ENCODE results near the gene NPL. TPM values are rescaled to one million over a fixed set of nuclear protein-coding genes. Genes with fewer than 3 reads are reported as not detected.

The NPL gene
- total and polyA plus RNA-seq, 12 donors: 4.8 to 31.7 (median 21.2) TPM

- Histone ChIP-seq H3K9me3 (replicated peaks in 1 of 3) (no peaks in the 10 kb centered on the region), H3K36me3 (replicated peaks in 1 of 2) (no peaks in the 10 kb centered on the region), H3K27me3 (no peaks in the 10 kb centered on the region), H3K4me3 (no peak overlapping the region), H3K4me1 (replicated peaks in 1 of 2) (peaks cover 0 to 5% of the 10 kb centered on the region in 2 donors), H3K27ac (no peak overlapping the region)
- TF ChIP-seq POLR2A (IDR thresholded peaks at IDR 0.05) (no peak), CTCF (IDR thresholded peaks at IDR 0.05) (no peak)
- 66 to 89% (median 74%) methylated on average over 3 of the region's 3 CpGs for WGBS, 4 donors
- intact Hi-C loops (cut with DNase I): no loop called here
- DNase-seq: no peak
Observed at GRCh38 chr1:182765391-182765790, 24.2 kb upstream of the NPL start.

- Histone ChIP-seq H3K4me1 (replicated peaks in 1 of 2) (peaks cover 0 to 5% of the 10 kb centered on the region in 2 donors), H3K9me3 (replicated peaks in 1 of 3) (no peaks in the 10 kb centered on the region), H3K27ac (no peak overlapping the region), H3K36me3 (replicated peaks in 1 of 2) (no peaks in the 10 kb centered on the region), H3K4me3 (no peak overlapping the region), H3K27me3 (no peaks in the 10 kb centered on the region)
- intact Hi-C loops (cut with DNase I): no loop called here
- no peak for DNase-seq
- 96 to 98% (median 98%) methylated on average over 2 of the region's 2 CpGs for WGBS, 4 donors
- TF ChIP-seq POLR2A (IDR thresholded peaks at IDR 0.05) (no peak), CTCF (IDR thresholded peaks at IDR 0.05) (no peak)
Observed at GRCh38 chr1:182766050-182766449, 23.5 kb upstream of the NPL start.

GRCh38 chr1:182766881-182767645 is 22.5 kb upstream of the NPL start:
- WGBS, 4 donors: 89 to 99% (median 92%) methylated on average over 4 of the region's 4 CpGs
- Histone ChIP-seq H3K27ac (no peak overlapping the region), H3K27me3 (no peaks in the 10 kb centered on the region), H3K4me3 (no peak overlapping the region), H3K9me3 (replicated peaks in 1 of 3) (no peaks in the 10 kb centered on the region), H3K4me1 (replicated peaks in 1 of 2) (peaks cover 0 to 5% of the 10 kb centered on the region in 2 donors), H3K36me3 (replicated peaks in 1 of 2) (no peaks in the 10 kb centered on the region)
- DNase-seq: no peak
- intact Hi-C loops (cut with DNase I): no loop called here
- TF ChIP-seq CTCF (IDR thresholded peaks at IDR 0.05) (no peak), POLR2A (IDR thresholded peaks at IDR 0.05) (no peak)

- intact Hi-C loops (cut with DNase I): no loop called here
- no peak overlapping the region for H3K27ac ChIP-seq
- peaks cover 0 to 5% of the 10 kb centered on the region in 2 donors for H3K4me1 ChIP-seq (replicated peaks in 1 of 2)
- peak in 1 of 7 donors; percentile 30 for DNase-seq
- no peaks in the 10 kb centered on the region for H3K27me3 ChIP-seq
- TF ChIP-seq POLR2A (IDR thresholded peaks at IDR 0.05) (no peak), CTCF (IDR thresholded peaks at IDR 0.05) (no peak)
- 18 to 27% (median 24%) methylated on average over 2 of the region's 2 CpGs for WGBS, 4 donors
- H3K36me3 ChIP-seq (replicated peaks in 1 of 2): no peaks in the 10 kb centered on the region
- no peak overlapping the region for H3K4me3 ChIP-seq
- H3K9me3 ChIP-seq (replicated peaks in 1 of 3): no peaks in the 10 kb centered on the region
Observed at GRCh38 chr1:182768963-182769362, 20.6 kb upstream of the NPL start.
